Measurements from ENCODE around the gene STON2. TPM values are rescaled to one million over a fixed set of nuclear protein-coding genes. Genes with fewer than 3 reads are reported as not detected.
A peak's percentile ranks its signal among the peaks of the same experiment; 100 is the strongest.

STON2 gene
- total and polyA plus RNA-seq, 12 donors, result 0.33 to 14.5 (median 5.7) TPM

- no peak for DNase-seq
- Histone ChIP-seq H3K4me3 (no peak overlapping the region), H3K36me3 (no peaks in the 10 kb centered on the region), H3K4me1 (peaks cover 0 to 4% (median 0%) of the 10 kb centered on the region in 9 donors), H3K27ac (no peak overlapping the region), H3K9me3 (peaks cover 0 to 18% (median 12%) of the 10 kb centered on the region in 11 donors), H3K27me3 (no peaks in the 10 kb centered on the region)
- no peak for ATAC-seq
- intact Hi-C loops (cut with DNase I), result no loop called here
- no peak for TF ChIP-seq CTCF (IDR thresholded peaks at IDR 0.05)
These were observed 48.9 kb downstream of the STON2 start for GRCh38 chr14:81351205-81351604.

- Histone ChIP-seq H3K27ac (peak overlapping the region in 2 of 10 donors; percentile 6 to 8), H3K27me3 (no peaks in the 10 kb centered on the region), H3K9me3 (peaks cover 0 to 18% (median 12%) of the 10 kb centered on the region in 11 donors), H3K36me3 (no peaks in the 10 kb centered on the region), H3K4me3 (no peak overlapping the region), H3K4me1 (peaks cover 0 to 4% (median 0%) of the 10 kb centered on the region in 9 donors)
- intact Hi-C loops (cut with DNase I), result no loop called here
- 79 to 81% methylated on average over 5 of the region's 5 CpGs for WGBS, 2 donors
- TF ChIP-seq CTCF (IDR thresholded peaks at IDR 0.05), result no peak
- no peak for ATAC-seq
- DNase-seq, result no peak
These were observed 49.6 kb downstream of the STON2 start for GRCh38 chr14:81350344-81351130.

- no peak overlapping the region for H3K27ac ChIP-seq
- no peak overlapping the region for H3K4me3 ChIP-seq
- H3K9me3 ChIP-seq, result no peaks in the 10 kb centered on the region
- no peak for TF ChIP-seq CTCF (IDR thresholded peaks at IDR 0.05)
- no peak for ATAC-seq
- H3K4me1 ChIP-seq, result peaks cover 0 to 15% (median 7%) of the 10 kb centered on the region in 9 donors
- no peak for DNase-seq
- intact Hi-C loops (cut with DNase I), result no loop called here
- H3K27me3 ChIP-seq, result no peaks in the 10 kb centered on the region
- WGBS, 2 donors, result 84 to 88% methylated on average over 2 of the region's 2 CpGs
- no peaks in the 10 kb centered on the region for H3K36me3 ChIP-seq
These were observed 52.1 kb downstream of the STON2 start for GRCh38 chr14:81348061-81348460.

- DNase-seq, result no peak
- H3K36me3 ChIP-seq, result no peaks in the 10 kb centered on the region
- no peak overlapping the region for H3K27ac ChIP-seq
- 90 to 92% methylated on average over 2 of the region's 2 CpGs for WGBS, 2 donors
- intact Hi-C loops (cut with DNase I), result no loop called here
- no peaks in the 10 kb centered on the region for H3K27me3 ChIP-seq
- no peak for ATAC-seq
- peaks cover 0 to 31% (median 11%) of the 10 kb centered on the region in 9 donors for H3K4me1 ChIP-seq
- no peak overlapping the region for H3K4me3 ChIP-seq
- TF ChIP-seq CTCF (IDR thresholded peaks at IDR 0.05), result no peak
- no peaks in the 10 kb centered on the region for H3K9me3 ChIP-seq
These were observed 54.3 kb downstream of the STON2 start for GRCh38 chr14:81345781-81346180.
